Prostate gland (tissue), 2 donors: ENCODE results near the gene CAMKK2. TPM values are rescaled to one million over a fixed set of nuclear protein-coding genes. Genes with fewer than 3 reads are reported as not detected.
A peak's percentile ranks its signal among the peaks of the same experiment; 100 is the strongest.
"Not testable (repeated sequence)": the region's sequence is repeated elsewhere in the genome, so short reads cannot be mapped to it uniquely, and the experiment has no call there.

ENCODE experiments used
- DNase-seq: peaks from one replicate; pipeline ENCODE4 v3.0.0-alpha.2; 2019; ENCODE audit warnings: low spot score
- H3K27ac ChIP-seq, 2 donors: fragments of 200-600 bp; sonication (generic); 2 replicates each; pipeline ENCODE4 v1.5.1; 2017 to 2019
- H3K27me3 ChIP-seq: fragments of 200-600 bp; sonication (generic); replicated peaks from 2 replicates; pipeline ENCODE4 v1.5.1; 2019; ENCODE audit not compliant: insufficient read depth
- H3K36me3 ChIP-seq, 2 donors: fragments of 200-600 bp; sonication (generic); 1 replicate in 1 of 2; 2 replicates in 1 of 2; pipeline versions ENCODE4 v1.5.1 to v1.8.1; 2017 to 2019
- H3K4me1 ChIP-seq: fragments of 200-600 bp; sonication (generic); replicated peaks from 2 replicates; pipeline ENCODE4 v1.5.1; 2019
- H3K4me3 ChIP-seq, 2 donors: fragments of 200-600 bp; sonication (generic); 2 replicates each; pipeline ENCODE4 v1.5.1; 2017 to 2019
- H3K9me3 ChIP-seq: fragments of 200-600 bp; sonication (generic); 2 replicates; pipeline ENCODE4 v1.5.1; 2017
- POLR2A ChIP-seq: fragments of 450-650 bp; IDR thresholded peaks from one replicate; pipeline ENCODE4 v1.6.1; 2016; ENCODE audit warnings: antibody characterized with exemption, mild to moderate bottlenecking
- POLR2AphosphoS5 ChIP-seq: sonication (generic); formaldehyde crosslinking; IDR thresholded peaks from one replicate; pipeline ENCODE4 v1.6.1; 2017; ENCODE audit warnings: antibody characterized with exemption
- WGBS: methylation state at CpG from one replicate; pipeline ENCODE4 v1.1.5; 2018; 5-methylcytosine and 5-hydroxymethylcytosine counted together
- intact Hi-C: fragments of 100-400 bp; cut with DNase I; formaldehyde crosslinking; loops from one replicate; pipeline ENCODE4 v1.14.2; 2022
- total RNA-seq, 2 donors: library from RNA; depleted of rRNA; stranded (reverse); fragments of >200 nt; gene quantifications; one replicate each; pipeline ENCODE4 v1.1.0, GENCODE V29; 2016
- TF ChIP-seq, protein P1 (sequence below), 4 experiments: fragments of 200-600 bp in 2 of 4; fragments of 450-650 bp in 2 of 4; sonication (generic) in 2 of 4; IDR thresholded peaks; 1 replicate in 3 of 4; 2 replicates in 1 of 4; pipeline ENCODE4 v1.5.1; 2016 to 2019; ENCODE audit warnings: antibody characterized with exemption in 4 of 4, mild to moderate bottlenecking in 2 of 4, moderate library complexity in 2 of 4

The CAMKK2 gene
- total RNA-seq, 2 donors from 2014 or later = 26.9 to 52.2 TPM

- H3K27me3 ChIP-seq = no peaks in the 10 kb centered on the region
- H3K36me3 ChIP-seq = no peaks in the 10 kb centered on the region
- intact Hi-C loops = no loop called here
- no peak for DNase-seq
- no peak for TF ChIP-seq POLR2AphosphoS5
- TF ChIP-seq, protein P1, sequence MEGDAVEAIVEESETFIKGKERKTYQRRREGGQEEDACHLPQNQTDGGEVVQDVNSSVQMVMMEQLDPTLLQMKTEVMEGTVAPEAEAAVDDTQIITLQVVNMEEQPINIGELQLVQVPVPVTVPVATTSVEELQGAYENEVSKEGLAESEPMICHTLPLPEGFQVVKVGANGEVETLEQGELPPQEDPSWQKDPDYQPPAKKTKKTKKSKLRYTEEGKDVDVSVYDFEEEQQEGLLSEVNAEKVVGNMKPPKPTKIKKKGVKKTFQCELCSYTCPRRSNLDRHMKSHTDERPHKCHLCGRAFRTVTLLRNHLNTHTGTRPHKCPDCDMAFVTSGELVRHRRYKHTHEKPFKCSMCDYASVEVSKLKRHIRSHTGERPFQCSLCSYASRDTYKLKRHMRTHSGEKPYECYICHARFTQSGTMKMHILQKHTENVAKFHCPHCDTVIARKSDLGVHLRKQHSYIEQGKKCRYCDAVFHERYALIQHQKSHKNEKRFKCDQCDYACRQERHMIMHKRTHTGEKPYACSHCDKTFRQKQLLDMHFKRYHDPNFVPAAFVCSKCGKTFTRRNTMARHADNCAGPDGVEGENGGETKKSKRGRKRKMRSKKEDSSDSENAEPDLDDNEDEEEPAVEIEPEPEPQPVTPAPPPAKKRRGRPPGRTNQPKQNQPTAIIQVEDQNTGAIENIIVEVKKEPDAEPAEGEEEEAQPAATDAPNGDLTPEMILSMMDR (IDR thresholded peaks at IDR 0.05) = no peak
- no peak for TF ChIP-seq POLR2A
- peak overlapping the region; percentile 41 to 57 for H3K27ac ChIP-seq
- no peaks in the 10 kb centered on the region for H3K9me3 ChIP-seq
- no peak overlapping the region for H3K4me3 ChIP-seq
- H3K4me1 ChIP-seq = peaks cover 5% of the 10 kb centered on the region
- WGBS = 47% methylated on average over 4 of the region's 4 CpGs
Measured at GRCh38 chr12:121299662-121300061, 3.2 kb upstream of the CAMKK2 start.

- H3K27ac ChIP-seq = peak overlapping the region in 1 of 2 donors; percentile 92
- WGBS = 93% methylated on average over 13 of the region's 13 CpGs
- intact Hi-C loops, H3K27me3 ChIP-seq, DNase-seq, H3K36me3 ChIP-seq, H3K4me3 ChIP-seq, H3K4me1 ChIP-seq, H3K9me3 ChIP-seq: not testable (repeated sequence)
Measured at GRCh38 chr12:121298411-121298810, 1.9 kb upstream of the CAMKK2 start.

GRCh38 chr12:121297435-121297991 lies 1.0 kb upstream of the CAMKK2 start:
- intact Hi-C loops = no loop called here
- H3K27ac ChIP-seq = peak overlapping the region; percentile 88 to 92
- TF ChIP-seq POLR2AphosphoS5 (no peak), POLR2A (no peak)
- TF ChIP-seq, protein P1 (IDR thresholded peaks at IDR 0.05) = no peak
- H3K4me1 ChIP-seq = peaks cover 5% of the 10 kb centered on the region
- no peaks in the 10 kb centered on the region for H3K9me3 ChIP-seq
- no peak for DNase-seq
- H3K4me3 ChIP-seq = peak overlapping the region; percentile 98 to 99
- no peaks in the 10 kb centered on the region for H3K27me3 ChIP-seq
- no peaks in the 10 kb centered on the region for H3K36me3 ChIP-seq
- 5% methylated on average over 21 of the region's 21 CpGs for WGBS

GRCh38 chr12:121295746-121296617 lies 527 bp downstream of the CAMKK2 start:
- peaks cover 5% of the 10 kb centered on the region for H3K4me1 ChIP-seq
- intact Hi-C loops = no loop called here
- no peaks in the 10 kb centered on the region for H3K9me3 ChIP-seq
- no peaks in the 10 kb centered on the region for H3K36me3 ChIP-seq
- under 1% methylated on average over 29 of the region's 55 CpGs for WGBS
- peak overlapping the region; percentile 98 to 99 for H3K4me3 ChIP-seq
- H3K27ac ChIP-seq = peak overlapping the region; percentile 86 to 92
- DNase-seq = no peak
- TF ChIP-seq POLR2A (no peak), POLR2AphosphoS5 (no peak)
- TF ChIP-seq, protein P1 (IDR thresholded peaks at IDR 0.05) = no peak
- H3K27me3 ChIP-seq = no peaks in the 10 kb centered on the region

GRCh38 chr12:121295116-121295745 lies 1.3 kb downstream of the CAMKK2 start:
- 29% methylated on average over 7 of the region's 7 CpGs for WGBS

More at GRCh38 chr12:121295116-121295745, 1.3 kb downstream of the CAMKK2 start:
- no peak for DNase-seq
- TF ChIP-seq POLR2A (no peak), POLR2AphosphoS5 (no peak)
- TF ChIP-seq, protein P1 (IDR thresholded peaks at IDR 0.05) = no peak
- H3K9me3 ChIP-seq = no peaks in the 10 kb centered on the region
- no peaks in the 10 kb centered on the region for H3K27me3 ChIP-seq
- H3K27ac ChIP-seq = peak overlapping the region in 1 of 2 donors; percentile 92
- H3K4me1 ChIP-seq = peaks cover 5% of the 10 kb centered on the region
- H3K36me3 ChIP-seq = no peaks in the 10 kb centered on the region
- peak overlapping the region; percentile 98 to 99 for H3K4me3 ChIP-seq
- intact Hi-C loops = no loop called here
